SK-N-SH treated with all-trans-retinoic acid at 6 μM for 48 hours (cell line): ENCODE data around the gene PGPEP1.

Experiments used
- ATAC-seq: fragments of 200-7000 bp; cut with Tn5 transposase; 3 replicates; pipeline ENCODE4 v1.9.1; 2020; ENCODE audit warnings: mild to moderate bottlenecking, moderate library complexity
- ARNTL ChIP-seq: fragments of 450-650 bp; formaldehyde crosslinking; IDR thresholded peaks from 2 replicates; pipeline ENCODE4 v1.5.0; 2020; ENCODE audit warnings: low read depth, mild to moderate bottlenecking, moderate library complexity, borderline replicate concordance
- BACH2 ChIP-seq: fragments of 250-450 bp; sonication (Bioruptor Pico); IDR thresholded peaks from 2 replicates; pipeline ENCODE4 v1.9.0; 2021; ENCODE audit warnings: mild to moderate bottlenecking, borderline replicate concordance
- CSDC2 ChIP-seq: fragments of 250-450 bp; sonication (Bioruptor Pico); IDR thresholded peaks from 2 replicates; pipeline ENCODE4 v1.5.0; 2020; ENCODE audit warnings: mild to moderate bottlenecking, moderate library complexity
- CSRNP3 ChIP-seq: fragments of 250-450 bp; sonication (Bioruptor Pico); IDR thresholded peaks from 2 replicates; pipeline ENCODE4 v1.5.1; 2021; ENCODE audit warnings: mild to moderate bottlenecking, moderate library complexity
- POU6F1 ChIP-seq: fragments of 250-450 bp; sonication (Bioruptor Pico); IDR thresholded peaks from 2 replicates; pipeline ENCODE4 v1.8.0; 2021; ENCODE audit warnings: low read depth, mild to moderate bottlenecking, moderate library complexity, borderline replicate concordance
- SNAI2 ChIP-seq: fragments of 250-450 bp; sonication (Bioruptor Pico); IDR thresholded peaks from 2 replicates; pipeline ENCODE4 v1.5.0; 2020; ENCODE audit warnings: mild to moderate bottlenecking, moderate library complexity
- TSHZ2 ChIP-seq: fragments of 250-450 bp; sonication (Bioruptor Pico); IDR thresholded peaks from 2 replicates; pipeline ENCODE4 v1.5.0; 2020; ENCODE audit warnings: mild to moderate bottlenecking, moderate library complexity
- ZFP3 ChIP-seq: fragments of 250-450 bp; sonication (Bioruptor Pico); IDR thresholded peaks from 2 replicates; pipeline ENCODE4 v1.5.0; 2020; ENCODE audit warnings: mild to moderate bottlenecking, moderate library complexity
- ZNF70 ChIP-seq: fragments of 450-650 bp; formaldehyde crosslinking; IDR thresholded peaks from 2 replicates; pipeline ENCODE4 v1.5.0; 2020; ENCODE audit warnings: mild to moderate bottlenecking, moderate library complexity

The PGPEP1 gene

GRCh38 chr19:18418029-18418482, 77.7 kb downstream of the PGPEP1 start:
- TF ChIP-seq ZNF70 (CRISPR knock-in tag) (no peak), TSHZ2 (CRISPR knock-in tag) (no peak), BACH2 (CRISPR knock-in tag) (no peak)
- no peak for ATAC-seq

- TF ChIP-seq ARNTL (CRISPR knock-in tag): no peak
- no peak for TF ChIP-seq POU6F1 (CRISPR knock-in tag)
- no peak for TF ChIP-seq TSHZ2 (CRISPR knock-in tag)
- no peak for TF ChIP-seq CSRNP3 (CRISPR knock-in tag)
- ATAC-seq: no peak
These were observed 78.2 kb downstream of the PGPEP1 start for GRCh38 chr19:18418483-18419194.

GRCh38 chr19:18419195-18419698, 78.8 kb downstream of the PGPEP1 start, which contains the start of gene SSBP4:
SSBP4 (plus strand) TSS chr19:18419398; CDS start chr19:18419649, 251 bp downstream.
- TF ChIP-seq SNAI2 (CRISPR knock-in tag) (peak; percentile 84; the same call in 1 of the 2 replicates), CSDC2 (CRISPR knock-in tag) (0 out of 2 replicates have a peak, but pooled peaks have one; percentile 67), ZFP3 (CRISPR knock-in tag) (no peak)

More at GRCh38 chr19:18419195-18419698, 78.8 kb downstream of the PGPEP1 start, which contains the start of gene SSBP4:
- no peak for ATAC-seq
